Measurements from ENCODE around the gene WNK4.
"Not testable (repeated sequence)": the region's sequence is repeated elsewhere in the genome, so short reads cannot be mapped to it uniquely, and the experiment has no call there.

Gene WNK4

DNA sequence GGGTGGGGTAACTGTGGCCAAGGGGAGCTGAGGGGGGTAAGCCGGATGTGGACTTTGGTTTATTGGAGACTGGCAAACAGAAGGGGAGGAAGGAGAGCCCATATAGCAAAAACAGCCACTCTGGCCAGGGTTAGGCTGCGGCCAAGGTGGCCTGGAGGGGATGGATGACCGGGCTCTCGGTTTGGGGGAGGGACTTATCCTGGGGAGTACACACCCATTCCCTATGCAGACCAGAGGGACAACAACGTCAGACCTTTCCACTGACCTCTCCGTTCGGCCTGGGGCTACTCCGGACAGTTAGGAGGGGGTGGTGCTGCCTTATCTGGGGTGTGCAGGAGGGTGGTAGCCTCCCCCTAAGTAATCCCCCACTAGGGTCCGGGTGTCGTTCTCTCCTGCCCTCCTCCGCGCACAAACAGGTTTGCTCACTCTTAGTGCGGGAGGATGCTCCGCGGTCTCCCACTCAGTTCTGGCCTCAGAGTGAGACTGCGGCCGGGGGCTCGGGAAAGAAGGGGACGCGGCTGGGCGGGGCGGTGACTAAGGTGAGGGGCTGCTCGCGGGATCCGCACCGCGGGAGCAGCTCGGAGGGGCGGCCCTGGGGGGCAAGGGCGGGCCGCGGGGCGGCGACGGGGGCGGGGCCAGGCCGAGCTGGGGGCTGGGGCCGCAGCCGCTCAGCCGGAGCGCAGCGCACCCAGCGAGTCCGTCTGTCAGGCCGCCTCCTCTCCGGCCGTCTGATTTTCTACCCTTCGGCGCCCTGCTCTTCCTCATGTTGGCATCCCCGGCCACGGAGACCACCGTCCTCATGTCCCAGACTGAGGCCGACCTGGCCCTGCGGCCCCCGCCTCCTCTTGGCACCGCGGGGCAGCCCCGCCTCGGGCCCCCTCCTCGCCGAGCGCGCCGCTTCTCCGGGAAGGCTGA, at the start of gene WNK4:
Gene WNK4 (plus strand): TSS at position 675 of the 915 bp plus-strand sequence. CDS start 89 bp downstream, at position 764.
- in situ Hi-C loops (cut with MboI; ENCODE audit: low pct_unique_long_range_greater_than_20kb, low sequenced_read_pairs), result no loop called here

DNA sequence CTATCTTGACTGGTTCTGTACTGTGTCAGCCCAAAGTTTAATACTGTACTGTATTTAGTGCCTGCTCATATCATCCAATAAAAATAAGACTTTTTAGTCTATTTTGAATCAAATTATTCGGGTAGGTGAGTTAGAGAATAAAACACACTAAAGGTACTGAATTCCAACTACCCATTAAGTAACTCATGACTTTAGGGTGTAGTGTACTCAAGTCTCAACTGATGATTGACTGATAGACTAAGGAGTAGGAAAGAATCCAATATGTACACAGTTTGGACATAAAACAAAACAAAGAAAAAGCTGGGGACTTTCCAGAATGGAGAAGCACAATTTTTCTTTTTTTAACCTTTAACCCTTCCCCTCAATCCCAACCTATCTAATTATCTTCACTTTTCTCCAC, 39.7 kb upstream of the WNK4 start:
- no peak for DNase-seq
- in situ Hi-C loops (cut with MboI; ENCODE audit: low pct_unique_long_range_greater_than_20kb, low sequenced_read_pairs), result no loop called here

More for the DNA sequence above, at the start of gene WNK4:
- DNase-seq, result no peak

DNA sequence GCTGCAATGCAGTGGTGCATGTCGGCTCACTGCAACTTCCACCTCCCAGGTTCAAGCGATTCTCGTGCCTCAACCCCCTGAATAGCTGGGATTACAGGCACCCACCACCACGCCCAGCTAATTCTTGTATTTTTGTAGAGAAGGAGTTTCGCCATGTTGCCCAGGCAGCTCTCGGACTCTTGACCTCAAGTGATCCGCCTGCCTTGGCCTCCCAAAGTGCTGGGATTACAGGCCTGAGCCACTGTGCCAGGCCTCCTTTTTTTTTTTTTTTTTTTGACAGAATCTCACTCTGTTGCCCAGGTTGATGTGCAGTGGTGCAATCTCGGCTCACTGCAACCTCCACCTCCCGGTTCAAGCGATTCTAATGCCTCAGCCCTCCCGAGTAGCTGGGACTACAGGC, 37.5 kb upstream of the WNK4 start:
- DNase-seq; in situ Hi-C loops (cut with MboI; ENCODE audit: low pct_unique_long_range_greater_than_20kb, low sequenced_read_pairs): not testable (repeated sequence)

DNA sequence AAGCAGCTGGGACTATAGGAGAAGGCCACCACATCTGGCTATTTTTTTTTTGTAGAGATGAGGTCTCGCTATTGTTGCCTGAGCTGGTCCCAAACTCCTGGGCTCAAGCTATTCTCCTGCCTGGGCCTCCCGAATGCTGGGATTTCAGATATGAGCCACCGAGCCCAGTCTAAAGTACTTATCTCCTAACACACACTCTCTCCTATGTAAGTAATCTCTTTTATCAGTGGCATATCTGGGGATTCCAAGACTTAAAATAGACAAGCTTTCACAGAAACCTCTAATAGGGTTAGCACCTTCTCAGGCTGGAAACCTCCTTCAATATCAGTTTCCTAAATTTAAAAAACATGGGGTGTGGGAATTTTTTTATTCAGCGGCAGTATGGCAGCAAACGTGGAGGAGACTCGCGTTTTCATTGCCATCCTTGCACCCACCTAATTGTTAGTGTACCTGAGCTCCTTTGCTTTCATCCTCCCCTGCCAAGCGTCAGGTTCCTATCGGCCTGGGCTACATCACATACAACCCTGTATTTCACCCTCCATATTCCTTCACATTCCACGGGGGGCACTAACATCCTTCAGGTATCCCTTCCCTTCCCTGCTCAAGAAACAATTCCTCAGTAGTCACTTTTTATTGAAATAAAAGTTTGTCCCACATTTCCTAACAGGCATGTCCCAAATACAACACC, 36.7 kb upstream of the WNK4 start:
- in situ Hi-C loops (cut with MboI; ENCODE audit: low pct_unique_long_range_greater_than_20kb, low sequenced_read_pairs), result no loop called here
- DNase-seq, result no peak

DNA sequence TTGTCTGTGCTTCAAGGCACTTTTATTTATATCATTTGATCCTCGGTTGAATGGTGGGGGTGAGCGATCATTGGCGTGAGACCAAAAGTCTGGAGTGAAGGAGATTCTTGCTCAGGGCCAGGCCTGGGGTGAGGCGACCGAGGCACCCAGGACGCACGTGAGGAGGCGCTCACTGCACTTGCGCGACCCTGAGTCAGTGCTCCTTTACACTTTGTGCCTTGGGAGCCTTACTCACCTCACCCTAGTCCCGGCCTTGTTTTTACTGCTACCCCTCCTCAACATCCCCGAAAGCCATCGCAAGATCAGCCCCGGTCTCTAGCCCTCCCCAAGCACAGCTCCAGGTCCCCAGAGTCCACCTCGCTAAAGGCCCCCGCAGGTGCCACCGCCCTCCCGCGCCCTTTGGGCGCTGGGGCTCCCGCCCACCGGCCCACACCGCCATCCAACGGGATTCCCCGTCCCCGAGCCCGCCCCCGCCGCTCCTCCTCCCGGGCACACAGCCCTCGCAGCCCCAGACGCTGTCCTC, 36.1 kb upstream of the WNK4 start:
- peak; percentile 47 for DNase-seq
- in situ Hi-C loops (cut with MboI; ENCODE audit: low pct_unique_long_range_greater_than_20kb, low sequenced_read_pairs), result no loop called here

GRCh38 chr17:42744806-42745617, 35.4 kb upstream of the WNK4 start, which contains the start of gene EZH1:
Gene EZH1, minus strand, starts transcription at chr17:42745040. Its CDS starts 16,099 bp downstream, at chr17:42728941.
- in situ Hi-C loops (cut with MboI; ENCODE audit: low pct_unique_long_range_greater_than_20kb, low sequenced_read_pairs), result no loop called here
- DNase-seq, result peak; percentile 93

DNA sequence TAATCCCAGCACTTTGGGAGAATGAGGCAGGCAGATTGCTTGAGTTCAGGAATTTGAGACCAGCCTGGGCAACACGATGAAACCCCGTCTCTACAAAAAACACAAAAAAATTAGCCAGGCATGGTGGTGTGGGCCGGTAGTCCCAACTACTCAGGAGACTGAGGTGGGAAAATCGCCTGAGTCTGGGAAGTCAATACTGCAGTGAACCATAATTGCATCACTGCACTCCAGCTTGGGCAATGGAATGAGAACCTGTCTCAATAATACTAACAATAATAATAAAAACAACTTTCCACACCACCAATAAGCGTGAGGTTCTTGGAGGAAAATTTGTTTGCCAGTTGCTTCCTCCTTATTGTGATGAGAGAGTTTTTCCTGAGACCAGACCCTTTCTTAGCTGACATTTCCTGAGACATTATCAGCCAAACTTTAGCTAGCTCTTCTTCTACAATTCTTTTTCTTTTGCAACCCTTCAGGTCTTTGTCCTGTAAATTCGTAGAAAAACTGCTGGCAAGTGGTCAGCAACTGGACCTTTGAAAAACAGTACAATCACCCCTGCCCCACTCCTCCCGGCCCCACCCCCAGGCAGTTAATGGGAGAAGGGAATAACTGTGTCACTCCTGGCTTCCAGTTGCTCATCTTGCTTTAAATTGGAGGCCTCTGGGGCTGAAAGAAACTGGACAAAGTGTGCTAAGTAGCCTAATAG, 32.1 kb upstream of the WNK4 start:
- in situ Hi-C loops (cut with MboI; ENCODE audit: low pct_unique_long_range_greater_than_20kb, low sequenced_read_pairs), result no loop called here
- no peak for DNase-seq

DNA sequence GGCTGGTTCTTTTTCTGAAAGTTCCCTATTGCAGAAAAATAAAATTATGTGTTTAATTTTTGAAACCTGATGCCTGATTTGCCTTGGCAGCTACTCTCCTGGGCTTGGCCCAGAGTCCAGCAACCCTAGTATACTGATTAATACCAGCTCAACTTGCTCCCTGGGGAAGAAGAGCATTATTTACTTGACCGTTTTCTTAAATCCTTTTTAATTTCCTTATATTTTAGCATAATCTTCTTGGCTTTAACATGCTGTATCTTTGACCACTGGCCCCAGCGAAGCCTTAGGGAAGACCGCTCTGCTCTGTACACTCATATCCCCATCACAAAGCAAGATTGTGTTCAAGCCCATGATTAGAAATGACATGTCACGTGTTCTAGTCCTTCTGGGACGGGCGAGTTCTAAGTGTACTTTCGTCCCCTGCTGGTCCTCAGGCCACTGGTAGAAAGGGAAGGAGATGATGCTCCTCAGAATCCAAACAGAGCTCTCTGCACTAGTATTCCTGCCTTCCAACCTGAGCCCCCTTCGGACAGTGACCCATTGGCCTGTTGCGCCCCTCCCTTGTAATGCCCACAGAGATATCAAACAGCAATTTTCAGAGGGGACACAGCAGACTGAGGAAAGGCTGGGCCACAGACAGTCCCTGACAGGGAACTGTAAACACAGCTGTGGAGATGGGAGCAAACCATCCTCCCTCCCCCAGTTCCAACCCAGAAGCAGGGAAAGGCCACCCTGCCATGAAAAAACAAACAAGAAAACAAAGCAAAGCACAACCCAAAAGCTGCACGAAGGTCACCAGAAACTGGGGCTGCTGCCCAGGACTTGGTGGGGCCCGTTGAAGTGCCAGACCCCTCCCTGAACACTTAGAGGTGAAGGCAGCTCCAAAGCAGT, 31.3 kb upstream of the WNK4 start:
- no peak for DNase-seq
- in situ Hi-C loops (cut with MboI; ENCODE audit: low pct_unique_long_range_greater_than_20kb, low sequenced_read_pairs), result no loop called here

DNA sequence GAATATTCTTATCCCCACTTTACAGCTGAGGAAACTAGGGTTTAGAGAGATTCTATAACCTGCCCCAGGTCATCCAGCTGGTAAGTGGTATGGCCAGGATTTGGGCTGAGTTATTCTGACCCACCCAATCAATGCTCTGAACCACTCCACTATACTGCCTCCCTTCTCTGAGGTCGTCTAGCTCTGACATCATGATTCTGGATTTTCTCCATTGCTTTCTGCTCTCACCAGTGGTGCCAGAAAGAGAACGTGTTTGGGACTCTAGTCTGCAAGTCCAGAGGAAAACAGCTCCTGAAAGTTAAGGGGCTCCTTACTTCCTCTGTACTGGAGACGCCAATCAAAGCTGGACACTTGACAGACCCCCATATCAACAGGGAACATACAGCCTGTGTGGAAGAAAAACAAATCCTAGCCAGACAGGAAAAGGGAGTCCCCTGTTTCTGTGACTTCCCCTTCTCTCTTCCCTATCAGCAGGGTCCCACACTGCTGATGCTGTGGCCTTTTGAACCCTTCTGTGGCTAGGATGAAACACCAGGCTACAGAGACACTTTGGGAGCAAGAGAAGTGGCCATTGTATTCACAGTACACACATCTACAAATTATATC, 29.6 kb upstream of the WNK4 start:
- in situ Hi-C loops (cut with MboI; ENCODE audit: low pct_unique_long_range_greater_than_20kb, low sequenced_read_pairs), result no loop called here
- peak; percentile 87 for DNase-seq

DNA sequence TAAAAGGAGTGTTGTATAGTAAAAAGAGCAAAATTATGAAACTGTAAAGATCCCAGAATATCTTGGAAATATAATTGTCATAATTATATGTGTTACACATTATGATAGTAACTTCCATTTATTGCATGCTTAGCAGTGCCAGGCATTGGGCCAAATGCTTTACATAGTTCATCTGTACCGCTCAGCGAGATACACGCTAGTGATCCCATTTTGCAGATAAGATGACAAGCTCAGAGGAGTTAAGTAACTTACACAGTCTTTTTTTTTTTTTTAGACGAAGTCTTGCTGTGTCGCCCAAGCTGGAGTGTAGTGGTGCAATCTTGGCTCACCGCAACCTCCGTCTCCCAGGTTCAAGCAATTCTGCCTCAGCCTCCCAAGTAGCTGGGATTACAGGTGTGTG, 28.8 kb upstream of the WNK4 start:
- DNase-seq, result no peak
- in situ Hi-C loops (cut with MboI; ENCODE audit: low pct_unique_long_range_greater_than_20kb, low sequenced_read_pairs), result no loop called here

GRCh38 chr17:42754782-42755181, 25.6 kb upstream of the WNK4 start:
- in situ Hi-C loops (cut with MboI; ENCODE audit: low pct_unique_long_range_greater_than_20kb, low sequenced_read_pairs), result no loop called here
- no peak for DNase-seq

DNA sequence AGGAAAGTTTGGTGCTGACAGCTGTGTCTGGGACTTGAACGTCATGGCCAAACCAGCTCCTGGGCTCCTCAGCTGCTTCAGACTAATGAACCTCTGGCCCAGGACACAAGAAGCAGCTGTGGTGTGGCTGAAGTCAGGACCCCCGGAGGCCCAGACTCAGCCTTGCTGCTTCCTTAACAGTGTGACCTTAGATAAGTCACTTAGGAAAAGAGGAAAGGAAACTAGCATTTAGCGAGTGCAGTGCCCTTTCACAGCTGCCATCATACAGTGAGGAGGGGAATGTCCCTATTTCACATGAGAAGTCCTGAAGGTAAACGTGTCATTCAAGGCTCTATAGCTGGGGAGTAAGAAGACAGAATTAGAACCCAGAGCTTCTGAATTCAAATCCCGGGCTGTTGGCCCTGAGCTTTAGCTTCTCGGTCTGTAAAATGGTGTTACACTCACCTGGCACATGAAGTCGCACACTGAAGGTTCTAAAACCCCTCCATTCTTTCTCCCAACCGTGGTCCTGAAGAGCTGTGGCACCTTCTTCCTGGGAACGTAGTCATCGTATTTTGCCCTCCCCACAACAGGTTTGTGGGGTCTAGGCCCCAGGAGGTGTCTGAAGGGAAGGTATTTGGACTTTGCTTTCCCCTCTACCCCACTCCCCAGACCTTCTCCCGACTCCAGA, 20.3 kb upstream of the WNK4 start:
- in situ Hi-C loops (cut with MboI; ENCODE audit: low pct_unique_long_range_greater_than_20kb, low sequenced_read_pairs), result no loop called here
- DNase-seq, result peak; percentile 14

DNA sequence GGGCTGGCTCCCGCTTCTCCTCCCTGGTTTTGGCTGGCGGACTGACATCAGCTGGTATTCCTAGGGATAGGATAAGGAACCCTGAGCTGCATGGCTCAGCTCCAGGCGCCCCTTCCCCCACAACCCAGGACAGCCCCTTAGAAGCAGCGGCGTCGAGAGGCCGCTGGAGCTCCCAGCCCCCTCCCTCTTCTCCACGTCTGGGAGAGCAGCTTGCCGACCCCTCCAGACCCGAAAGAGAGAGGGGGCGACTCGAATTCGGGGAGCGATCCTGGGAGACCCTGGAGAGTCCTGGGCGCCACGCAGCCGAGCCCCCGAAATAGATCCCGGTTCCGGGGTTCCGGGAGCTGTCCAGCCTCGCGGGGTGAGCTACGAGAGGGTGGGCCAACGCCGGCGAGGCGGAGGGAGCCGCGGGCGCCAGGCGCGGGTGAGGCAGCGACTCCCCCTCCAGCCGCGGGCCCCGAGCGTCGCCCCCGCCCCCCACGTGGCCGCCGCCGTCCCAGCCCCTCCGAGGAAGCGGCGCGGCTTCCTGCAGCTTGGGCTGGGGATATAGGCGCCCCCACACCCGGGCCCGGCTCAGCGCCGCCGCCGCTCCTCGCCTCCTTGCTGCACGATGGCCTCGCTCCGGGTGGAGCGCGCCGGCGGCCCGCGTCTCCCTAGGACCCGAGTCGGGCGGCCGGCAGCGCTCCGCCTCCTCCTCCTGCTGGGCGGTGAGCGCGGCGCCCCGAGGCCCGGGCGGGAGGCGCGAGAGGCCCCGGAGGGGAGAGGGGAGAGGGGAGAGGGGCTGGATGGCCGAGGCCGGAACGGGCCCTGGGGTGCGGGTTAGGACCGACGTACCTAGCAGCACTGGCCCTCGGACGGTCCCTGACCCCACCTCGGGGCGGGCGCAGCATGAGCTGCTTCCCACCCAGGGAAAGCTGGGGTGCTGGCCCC, 19.5 kb upstream of the WNK4 start, which contains the start of gene RAMP2:
Gene RAMP2 (plus strand): TSS at position 576 of the 930 bp plus-strand sequence. CDS start 35 bp downstream, at position 611.
- DNase-seq, result no peak
- in situ Hi-C loops (cut with MboI; ENCODE audit: low pct_unique_long_range_greater_than_20kb, low sequenced_read_pairs), result no loop called here

DNA sequence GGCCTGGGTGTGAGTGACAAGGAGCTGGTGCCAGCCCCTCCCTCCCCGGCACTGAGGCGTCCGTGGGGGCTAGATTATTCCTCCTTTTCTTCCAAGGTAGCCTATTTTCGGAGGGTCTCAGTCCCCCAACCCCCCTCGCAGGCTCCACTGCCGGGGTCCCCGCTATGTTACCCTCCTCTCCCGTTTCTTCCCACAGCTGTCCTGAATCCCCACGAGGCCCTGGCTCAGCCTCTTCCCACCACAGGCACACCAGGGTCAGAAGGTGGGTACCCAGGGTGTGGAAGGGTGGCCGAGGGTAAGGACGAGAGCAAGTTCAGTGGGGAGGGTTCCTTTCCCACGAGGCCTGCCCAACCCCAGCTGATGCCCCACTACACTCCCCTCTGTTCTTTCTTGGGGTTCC, 18.8 kb upstream of the WNK4 start:
- in situ Hi-C loops (cut with MboI; ENCODE audit: low pct_unique_long_range_greater_than_20kb, low sequenced_read_pairs), result no loop called here
- no peak for DNase-seq

DNA sequence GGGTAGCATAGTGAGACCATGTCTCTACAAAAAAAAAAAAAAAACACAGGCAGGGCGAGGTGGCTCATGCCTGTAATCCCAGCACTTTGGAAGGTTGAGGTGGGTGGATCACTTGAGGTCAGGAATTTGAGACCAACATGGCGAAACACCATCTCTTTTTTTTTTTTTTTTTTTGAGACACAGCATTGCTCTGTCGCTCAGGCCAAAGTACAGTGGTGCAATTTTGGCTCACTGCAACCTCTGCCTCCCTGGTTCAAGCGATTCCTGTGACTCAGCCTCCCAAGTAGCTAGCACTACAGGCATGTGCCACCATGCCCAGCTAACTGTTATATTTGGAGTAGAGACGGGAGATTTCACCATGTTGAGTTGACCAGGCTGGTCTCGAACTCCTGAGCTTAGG, 14.3 kb upstream of the WNK4 start:
- DNase-seq, result no peak
- in situ Hi-C loops (cut with MboI; ENCODE audit: low pct_unique_long_range_greater_than_20kb, low sequenced_read_pairs), result no loop called here

GRCh38 chr17:42767512-42767911, 12.9 kb upstream of the WNK4 start:
- in situ Hi-C loops (cut with MboI; ENCODE audit: low pct_unique_long_range_greater_than_20kb, low sequenced_read_pairs), result no loop called here
- no peak for DNase-seq

All from KBM-7 (cell line).